Dendritic cell treated with granulocyte-macrophage colony-stimulating factor and Interleukin-4, amounts not matched to agents 40 ng/mL and 50 ng/mL, for 4 days (primary cell): Measurements from ENCODE around the gene RNH1.
"Not testable (repeated sequence)": the region's sequence is repeated elsewhere in the genome, so short reads cannot be mapped to it uniquely, and the experiment has no call there.

Experiments
- H3K27ac Mint-ChIP-seq: one replicate; pipeline ENCODE4 v1.8.0; 2022; ENCODE audit warnings: mild to moderate bottlenecking, mixed read lengths
- H3K27me3 Mint-ChIP-seq: one replicate; pipeline ENCODE4 v1.8.0; 2022; ENCODE audit warnings: mild to moderate bottlenecking, mixed read lengths
- H3K36me3 Mint-ChIP-seq: one replicate; pipeline ENCODE4 v1.8.0; 2022; ENCODE audit warnings: low read depth, mixed read lengths
- H3K4me1 Mint-ChIP-seq: one replicate; pipeline ENCODE4 v1.8.0; 2022; ENCODE audit warnings: low read depth, mixed read lengths
- H3K4me3 Mint-ChIP-seq: one replicate; pipeline ENCODE4 v1.8.0; 2022; ENCODE audit warnings: mild to moderate bottlenecking, moderate library complexity, mixed read lengths
- H3K9me3 Mint-ChIP-seq: one replicate; pipeline ENCODE4 v1.8.0; 2022; ENCODE audit warnings: mixed read lengths
- intact Hi-C: fragments of 100-400 bp; cut with micrococcal nuclease; formaldehyde crosslinking; loops from one replicate; pipeline ENCODE4 v1.15.0; 2022

Gene RNH1

DNA sequence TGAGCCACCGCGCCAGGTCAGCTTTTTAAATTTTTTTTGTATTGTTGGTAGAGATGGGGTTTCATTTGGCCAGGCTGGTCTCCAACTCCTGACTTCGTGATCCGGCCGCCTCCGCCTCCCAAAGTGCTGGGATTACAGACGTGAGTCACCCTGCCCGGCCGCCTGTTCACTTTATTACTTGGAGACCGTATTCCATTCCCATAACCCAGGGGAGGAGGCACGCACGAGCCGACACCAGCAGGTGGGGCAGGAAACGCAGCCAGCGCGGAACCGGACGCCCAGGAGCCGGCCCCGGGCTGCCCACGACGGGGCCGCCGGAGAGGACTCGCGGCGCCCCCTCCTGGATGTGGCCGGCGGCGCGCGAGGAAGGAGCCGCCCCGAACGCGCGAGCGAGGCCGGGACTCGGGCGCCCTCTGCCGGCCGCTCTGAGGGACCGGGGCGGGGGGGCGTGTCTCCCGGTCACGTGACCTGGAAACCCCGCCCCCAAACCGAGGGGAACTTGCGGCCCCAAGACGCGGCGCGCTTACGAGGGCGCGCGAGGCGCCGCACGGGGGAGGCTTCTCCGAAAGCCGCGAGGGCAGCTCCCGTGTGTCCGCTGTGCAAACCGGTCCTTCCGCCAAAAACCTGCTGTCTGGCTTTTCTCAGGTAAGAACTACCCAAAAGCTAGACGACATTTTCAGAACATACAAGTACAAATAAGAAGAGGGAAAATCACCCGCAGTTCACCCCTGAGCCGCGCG lies 11.6 kb upstream of the RNH1 start:
- peaks cover 34% of the 10 kb centered on the region for H3K36me3 Mint-ChIP-seq
- H3K9me3 Mint-ChIP-seq: peaks cover 11% of the 10 kb centered on the region
- H3K27ac Mint-ChIP-seq: peak overlapping the region; percentile 69
- H3K4me1 Mint-ChIP-seq: peaks cover 37% of the 10 kb centered on the region
- H3K4me3 Mint-ChIP-seq: peak overlapping the region; percentile 64
- intact Hi-C loops: loop anchor here (1.0 to 2.0 kb wide), 2 partner anchors 16 to 68 kb away; partner anchors contain the start of gene PTDSS2
- no peaks in the 10 kb centered on the region for H3K27me3 Mint-ChIP-seq

DNA sequence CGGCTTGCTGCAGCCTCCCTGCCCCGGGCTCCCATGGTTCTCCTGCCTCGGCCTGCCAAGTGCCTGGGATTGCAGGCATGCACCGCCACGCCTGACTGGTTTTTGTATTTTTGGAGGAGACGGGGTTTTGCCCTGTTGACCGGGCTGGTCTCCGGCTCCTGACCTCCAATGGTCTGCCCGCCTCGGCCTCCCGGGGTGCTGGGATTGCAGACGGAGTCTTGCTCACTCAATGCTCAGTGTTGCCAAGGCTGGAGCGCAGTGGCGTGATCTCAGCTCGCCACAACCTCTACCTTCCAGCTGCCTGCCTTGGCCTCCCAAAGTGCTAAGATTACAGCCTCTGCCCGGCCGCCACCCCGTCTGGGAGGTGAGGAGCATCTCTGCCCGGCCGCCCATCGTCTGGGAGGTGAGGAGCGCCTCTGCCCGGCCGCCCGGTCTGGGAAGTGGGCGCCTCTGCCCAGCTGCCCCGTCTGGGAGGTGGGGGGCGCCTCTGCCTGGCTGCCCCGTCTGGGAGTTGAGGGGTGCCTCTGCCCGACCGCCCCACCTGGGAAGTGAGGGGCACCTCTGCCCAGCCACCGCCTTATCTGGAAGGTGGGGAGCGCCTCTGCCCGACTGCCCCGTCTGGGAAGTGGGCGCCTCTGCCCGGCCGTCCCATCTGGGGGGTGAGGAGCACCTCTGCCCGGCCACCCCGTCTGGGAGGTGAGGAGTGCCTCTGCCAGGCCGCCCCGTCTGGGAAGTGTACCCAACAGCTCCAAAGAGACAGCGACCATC lies 10.1 kb upstream of the RNH1 start:
- peaks cover 43% of the 10 kb centered on the region for H3K36me3 Mint-ChIP-seq

DNA sequence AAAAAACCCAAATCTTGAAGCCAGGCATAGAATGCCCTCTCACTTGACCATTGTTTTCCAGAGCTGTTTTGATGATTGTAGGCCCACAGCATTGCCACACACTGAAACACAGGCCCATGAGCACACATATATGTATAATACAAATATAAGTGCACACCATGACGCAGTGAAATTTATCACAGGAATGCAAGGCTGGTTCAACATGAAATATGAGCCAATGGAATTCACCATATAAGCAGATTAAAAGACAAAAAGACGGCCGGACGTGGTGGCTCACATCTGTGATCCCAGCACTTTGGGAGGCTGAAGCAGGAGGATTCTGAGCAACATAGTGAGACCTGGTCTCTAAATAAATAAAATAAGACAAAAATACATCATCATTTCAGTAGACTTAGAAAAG lies 9.4 kb upstream of the RNH1 start:
- Mint-ChIP-seq H3K36me3 (peaks cover 50% of the 10 kb centered on the region), H3K4me1 (peaks cover 59% of the 10 kb centered on the region), H3K9me3 (peaks cover 11% of the 10 kb centered on the region), H3K27ac (no peak overlapping the region), H3K27me3 (no peaks in the 10 kb centered on the region), H3K4me3 (no peak overlapping the region)
- intact Hi-C loops: no loop called here

More for the DNA sequence above, 10.1 kb upstream of the RNH1 start:
- H3K27ac Mint-ChIP-seq, intact Hi-C loops, H3K27me3 Mint-ChIP-seq, H3K4me3 Mint-ChIP-seq: not testable (repeated sequence)
- peaks cover 11% of the 10 kb centered on the region for H3K9me3 Mint-ChIP-seq
- peaks cover 52% of the 10 kb centered on the region for H3K4me1 Mint-ChIP-seq

GRCh38 chr11:515131-515530 lies 8.1 kb upstream of the RNH1 start:
- peaks cover 53% of the 10 kb centered on the region for H3K4me1 Mint-ChIP-seq
- H3K9me3 Mint-ChIP-seq: peaks cover 11% of the 10 kb centered on the region
- H3K27me3 Mint-ChIP-seq: no peaks in the 10 kb centered on the region
- peaks cover 63% of the 10 kb centered on the region for H3K36me3 Mint-ChIP-seq
- peak overlapping the region; percentile 50 for H3K27ac Mint-ChIP-seq
- no peak overlapping the region for H3K4me3 Mint-ChIP-seq
- intact Hi-C loops: no loop called here

DNA sequence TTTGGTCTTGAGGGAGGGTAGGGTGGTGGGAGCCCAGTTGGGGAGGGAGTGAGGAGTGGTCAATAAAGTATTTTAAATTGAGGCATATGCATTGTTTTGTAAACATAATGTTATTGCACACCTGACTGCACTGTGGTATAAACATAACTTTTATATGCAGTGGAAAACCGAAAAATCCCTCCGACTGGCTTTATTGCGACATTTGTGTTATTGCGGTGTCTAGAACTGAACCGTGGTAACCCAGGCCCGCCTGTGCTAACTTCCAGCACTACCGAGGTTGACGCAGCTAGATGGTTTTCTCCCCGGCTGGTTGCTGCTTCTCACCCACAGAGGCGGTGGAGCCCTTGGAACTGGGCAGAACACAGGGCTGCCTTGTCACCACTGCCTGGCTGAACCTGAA lies 7.6 kb upstream of the RNH1 start:
- Mint-ChIP-seq H3K4me1 (peaks cover 57% of the 10 kb centered on the region), H3K27ac (no peak overlapping the region), H3K9me3 (peaks cover 11% of the 10 kb centered on the region), H3K4me3 (no peak overlapping the region), H3K27me3 (no peaks in the 10 kb centered on the region), H3K36me3 (peaks cover 68% of the 10 kb centered on the region)
- intact Hi-C loops: no loop called here

- H3K9me3 Mint-ChIP-seq: peaks cover 11% of the 10 kb centered on the region
- intact Hi-C loops: no loop called here
- H3K4me1 Mint-ChIP-seq: peaks cover 59% of the 10 kb centered on the region
- peak overlapping the region; percentile 72 for H3K27ac Mint-ChIP-seq
- peak overlapping the region; percentile 34 for H3K4me3 Mint-ChIP-seq
- H3K27me3 Mint-ChIP-seq: no peaks in the 10 kb centered on the region
- H3K36me3 Mint-ChIP-seq: peaks cover 85% of the 10 kb centered on the region
These were observed 5.9 kb upstream of the RNH1 start for GRCh38 chr11:512761-513595.

DNA sequence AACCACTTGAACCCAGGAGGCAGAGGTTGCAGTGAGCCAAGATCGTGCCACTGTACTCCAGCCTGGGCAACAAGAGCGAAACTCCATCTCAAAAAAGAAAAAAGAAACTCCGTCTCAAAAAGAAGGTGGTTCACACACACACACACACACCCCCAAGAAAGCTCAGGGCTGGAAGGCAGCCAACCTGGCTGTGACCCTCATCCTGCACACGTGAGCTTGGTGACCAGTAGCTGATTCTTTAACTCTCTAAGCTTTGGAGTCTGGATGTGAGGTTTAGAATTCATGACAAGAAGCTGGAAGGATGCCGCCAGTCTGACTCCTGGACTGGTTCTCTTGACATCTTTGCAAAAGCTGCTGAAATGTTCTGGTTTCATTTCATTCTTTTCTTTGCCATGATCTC lies 1.9 kb upstream of the RNH1 start:
- no peak overlapping the region for H3K27ac Mint-ChIP-seq
- intact Hi-C loops: loop anchor here (10.0 kb wide), 1 partner anchor 304 kb away; the partner anchor contains the start of genes BET1L and RIC8A

DNA sequence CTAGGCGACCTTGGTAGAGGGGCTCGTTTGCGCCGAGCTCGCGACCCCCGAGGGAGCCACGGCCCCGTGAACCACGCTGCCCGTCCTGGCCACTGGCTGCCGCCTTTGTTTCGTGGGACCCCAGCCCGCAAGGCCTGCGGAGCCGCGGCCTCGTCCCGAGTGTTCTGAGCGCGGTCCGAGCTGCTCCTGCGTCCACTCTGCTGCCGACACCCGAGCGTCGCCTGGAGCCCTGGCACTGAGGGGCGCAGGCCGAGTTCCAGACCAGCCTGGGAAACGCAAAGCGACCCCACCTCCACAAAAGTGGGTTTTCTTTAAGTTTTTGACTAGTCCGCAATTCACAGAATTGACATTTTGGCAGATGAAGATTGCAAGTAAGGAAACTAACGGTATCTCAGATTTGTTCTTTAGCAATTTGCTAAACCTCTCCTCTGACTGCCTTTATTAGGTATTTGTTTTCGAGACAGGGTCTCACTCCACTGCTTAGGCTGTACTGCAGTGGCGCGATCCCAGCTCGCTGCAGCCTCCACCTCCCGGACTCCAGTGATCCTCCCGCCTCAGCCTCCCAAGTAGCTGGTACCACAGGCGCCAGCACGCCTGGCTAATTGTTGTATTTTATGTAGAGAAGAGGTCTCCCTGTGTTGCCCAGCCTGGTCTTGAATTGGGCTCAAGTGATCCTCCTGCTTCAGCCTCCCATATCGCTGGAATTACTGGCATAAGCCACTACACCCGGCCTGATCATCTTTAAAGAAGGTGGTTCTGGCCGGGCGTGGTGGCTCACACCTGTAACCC lies 879 bp upstream of the RNH1 start:
- intact Hi-C loops: loop anchor here (1.0 to 10.0 kb wide), 3 partner anchors 60 to 303 kb away; partner anchors contain the start of genes BET1L and RIC8A
- peaks cover 77% of the 10 kb centered on the region for H3K36me3 Mint-ChIP-seq
- H3K4me3 Mint-ChIP-seq: peak overlapping the region; percentile 89
- peaks cover 48% of the 10 kb centered on the region for H3K4me1 Mint-ChIP-seq
- H3K27ac Mint-ChIP-seq: peak overlapping the region; percentile 100
- no peaks in the 10 kb centered on the region for H3K9me3 Mint-ChIP-seq
- no peaks in the 10 kb centered on the region for H3K27me3 Mint-ChIP-seq

More for the DNA sequence above, 1.9 kb upstream of the RNH1 start:
- no peaks in the 10 kb centered on the region for H3K27me3 Mint-ChIP-seq
- H3K9me3 Mint-ChIP-seq: no peaks in the 10 kb centered on the region
- peaks cover 57% of the 10 kb centered on the region for H3K4me1 Mint-ChIP-seq
- H3K4me3 Mint-ChIP-seq: peak overlapping the region; percentile 20
- peaks cover 75% of the 10 kb centered on the region for H3K36me3 Mint-ChIP-seq

DNA sequence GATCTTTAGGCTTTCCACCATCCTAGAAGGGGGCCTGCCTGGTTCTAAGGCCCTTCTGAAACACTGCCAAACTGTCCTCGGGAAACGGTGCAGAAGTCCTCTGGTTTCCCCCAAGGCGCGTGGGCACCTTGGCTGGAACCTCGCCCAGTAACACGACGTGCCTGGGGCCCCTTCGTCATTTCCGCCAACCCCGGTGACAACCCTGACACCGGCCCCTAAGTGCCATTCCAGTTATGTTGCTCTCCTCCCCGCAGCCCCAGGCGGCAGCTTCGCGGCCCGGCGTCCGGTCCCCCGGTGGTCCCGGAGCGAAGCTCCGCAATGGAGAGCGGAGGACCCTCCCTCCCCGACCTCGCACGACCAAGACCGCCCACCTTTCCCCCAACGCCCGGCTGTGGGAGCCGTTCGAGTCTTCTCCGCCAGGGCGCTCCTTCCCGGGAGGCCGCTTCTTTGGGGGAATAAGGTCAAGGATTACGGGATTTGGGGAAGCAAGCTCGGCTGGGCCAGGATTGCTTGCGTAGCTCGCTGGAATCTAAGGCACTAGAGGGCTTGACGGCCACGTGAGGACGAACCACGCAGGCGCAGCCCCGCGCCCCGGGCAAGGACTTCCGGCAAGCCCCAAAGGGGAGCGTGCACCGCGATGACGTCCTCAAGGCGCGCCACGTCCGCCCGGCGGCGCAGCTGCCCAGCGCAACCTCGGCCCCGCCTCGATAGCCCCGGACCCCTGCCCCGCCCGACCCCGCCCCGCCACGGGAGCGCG lies 626 bp downstream of the RNH1 start:
- Mint-ChIP-seq H3K27me3 (no peaks in the 10 kb centered on the region), H3K36me3 (peaks cover 81% of the 10 kb centered on the region), H3K4me3 (peak overlapping the region; percentile 89), H3K4me1 (peaks cover 48% of the 10 kb centered on the region), H3K9me3 (no peaks in the 10 kb centered on the region), H3K27ac (peak overlapping the region; percentile 100)
- intact Hi-C loops: loop anchor here (2.0 to 10.0 kb wide), 2 partner anchors 100 to 302 kb away; partner anchors contain the start of genes BET1L and RIC8A

- Mint-ChIP-seq H3K27ac (peak overlapping the region; percentile 100), H3K9me3 (no peaks in the 10 kb centered on the region), H3K36me3 (peaks cover 81% of the 10 kb centered on the region), H3K4me3 (peak overlapping the region; percentile 89), H3K4me1 (peaks cover 57% of the 10 kb centered on the region), H3K27me3 (no peaks in the 10 kb centered on the region)
- intact Hi-C loops: loop anchor here (2.0 to 10.0 kb wide), 2 partner anchors 32 to 300 kb away; partner anchors contain the start of genes BET1L, LRRC56 and RIC8A
These were observed 2.1 kb downstream of the RNH1 start for GRCh38 chr11:504994-505344.

- peaks cover 81% of the 10 kb centered on the region for H3K36me3 Mint-ChIP-seq
- no peaks in the 10 kb centered on the region for H3K9me3 Mint-ChIP-seq
- H3K27ac Mint-ChIP-seq: peak overlapping the region; percentile 100
- intact Hi-C loops: loop anchor here (2.0 to 10.0 kb wide), 2 partner anchors 32 to 300 kb away; partner anchors contain the start of genes BET1L, LRRC56 and RIC8A
- H3K4me1 Mint-ChIP-seq: peaks cover 56% of the 10 kb centered on the region
- H3K27me3 Mint-ChIP-seq: no peaks in the 10 kb centered on the region
- peak overlapping the region; percentile 89 for H3K4me3 Mint-ChIP-seq
These were observed 2.7 kb downstream of the RNH1 start for GRCh38 chr11:504053-504993.
